Trophoblast cell (in vitro differentiated cells and primary cell): ENCODE data around the gene WNT6.

Experiments used
- DNase-seq, 2 donors: peaks; one replicate each; pipeline ENCODE4 v3.0.0-alpha.2; 2016
- H2AFZ ChIP-seq: 2 replicates; pipeline ENCODE4 v1.6.1; 2013; ENCODE audit warnings: low read length, moderate library complexity, mild to moderate bottlenecking; ENCODE audit not compliant: insufficient read depth, poor library complexity
- H2AK5ac ChIP-seq: 2 replicates; pipeline ENCODE4 v1.6.1; 2013; ENCODE audit warnings: mild to moderate bottlenecking, low read length
- H2BK120ac ChIP-seq: 2 replicates; pipeline ENCODE4 v1.6.1; 2013; ENCODE audit warnings: low read length, mild to moderate bottlenecking, moderate library complexity; ENCODE audit not compliant: insufficient read depth, poor library complexity
- H2BK12ac ChIP-seq: 2 replicates; pipeline ENCODE4 v1.6.1; 2013; ENCODE audit warnings: mild to moderate bottlenecking, low read length, moderate library complexity
- H2BK5ac ChIP-seq: 2 replicates; pipeline ENCODE4 v1.6.1; 2013; ENCODE audit warnings: low read length, low read depth, moderate library complexity, mild to moderate bottlenecking; ENCODE audit not compliant: poor library complexity
- H3K14ac ChIP-seq: 2 replicates; pipeline ENCODE4 v1.6.1; 2013; ENCODE audit warnings: mild to moderate bottlenecking, low read length
- H3K18ac ChIP-seq: 2 replicates; pipeline ENCODE4 v1.6.1; 2013; ENCODE audit warnings: mild to moderate bottlenecking, low read length
- H3K23ac ChIP-seq: 2 replicates; pipeline ENCODE4 v1.6.1; 2013; ENCODE audit warnings: low read length
- H3K27ac ChIP-seq: 2 replicates; pipeline ENCODE4 v1.5.1; 2013; ENCODE audit warnings: low read depth, mild to moderate bottlenecking, inconsistent platforms, low read length, moderate library complexity
- H3K27me3 ChIP-seq: 2 replicates; pipeline ENCODE4 v1.6.1; 2013; ENCODE audit warnings: inconsistent platforms, mild to moderate bottlenecking, low read length, moderate library complexity; ENCODE audit not compliant: insufficient read depth
- H3K36me3 ChIP-seq, 2 experiments: 1 replicate in 1 of 2; 2 replicates in 1 of 2; pipeline ENCODE4 v1.6.1; 2013; ENCODE audit warnings: low read length in 2 of 2, mild to moderate bottlenecking in 2 of 2, moderate library complexity in 1 of 2; ENCODE audit not compliant: insufficient read depth in 2 of 2, control insufficient read depth in 1 of 2
- H3K4ac ChIP-seq: 2 replicates; pipeline ENCODE4 v1.6.1; 2013; ENCODE audit warnings: low read depth, mild to moderate bottlenecking, low read length, moderate library complexity
- H3K4me1 ChIP-seq, 2 experiments: 1 replicate in 1 of 2; 2 replicates in 1 of 2; pipeline ENCODE4 v1.6.1; 2013; ENCODE audit warnings: low read length in 2 of 2, mild to moderate bottlenecking in 2 of 2, moderate library complexity in 1 of 2; ENCODE audit not compliant: insufficient read depth in 2 of 2, control insufficient read depth in 1 of 2
- H3K4me2 ChIP-seq: 2 replicates; pipeline ENCODE4 v1.6.1; 2013; ENCODE audit warnings: inconsistent platforms, mild to moderate bottlenecking, low read length, moderate library complexity
- H3K4me3 ChIP-seq: 2 replicates; pipeline ENCODE4 v1.5.1; 2013; ENCODE audit warnings: mild to moderate bottlenecking, low read depth, low read length, inconsistent platforms
- H3K79me1 ChIP-seq: one replicate; pipeline ENCODE4 v1.6.1; 2013; ENCODE audit warnings: low read length
- H3K79me2 ChIP-seq: 2 replicates; pipeline ENCODE4 v1.6.1; 2013; ENCODE audit warnings: low read length, mild to moderate bottlenecking; ENCODE audit not compliant: control insufficient read depth, insufficient read depth, poor library complexity
- H3K9ac ChIP-seq: 2 replicates; pipeline ENCODE4 v1.6.1; 2013; ENCODE audit warnings: mild to moderate bottlenecking, low read length
- H3K9me3 ChIP-seq: 2 replicates; pipeline ENCODE4 v1.6.1; 2013; ENCODE audit warnings: low read depth, mild to moderate bottlenecking, control low read depth, inconsistent platforms, low read length; ENCODE audit not compliant: insufficient read depth
- H4K12ac ChIP-seq: 2 replicates; pipeline ENCODE4 v1.6.1; 2013; ENCODE audit warnings: low read depth, mild to moderate bottlenecking, low read length, moderate library complexity
- H4K8ac ChIP-seq: 2 replicates; pipeline ENCODE4 v1.6.1; 2013; ENCODE audit warnings: low read depth, mild to moderate bottlenecking, low read length, moderate library complexity
- H4K91ac ChIP-seq: one replicate; pipeline ENCODE4 v1.6.1; 2013; ENCODE audit warnings: low read depth, mild to moderate bottlenecking, low read length, moderate library complexity
- WGBS: extraction: QIAGEN DNeasy Blood & Tissue Kit; methylation state at CpG from one replicate; pipeline ENCODE4 v1.1.7; 2013; ENCODE audit warnings: missing lambda C conversion rate; ENCODE audit not compliant: insufficient read length, insufficient coverage; ENCODE audit errors: extremely low coverage; 5-methylcytosine and 5-hydroxymethylcytosine counted together

The WNT6 gene

GRCh38 chr2:218850796-218851195 lies 8.8 kb upstream of the WNT6 start:
- no peak overlapping the region for H3K14ac ChIP-seq

GRCh38 chr2:218851286-218851685 lies 8.3 kb upstream of the WNT6 start:
- H2AK5ac ChIP-seq, result no peak overlapping the region
- no CpG with 5 or more reads among the region's 3 CpGs for WGBS
- H3K23ac ChIP-seq, result no peak overlapping the region

More at GRCh38 chr2:218850796-218851195, 8.8 kb upstream of the WNT6 start:
- DNase-seq, result no peak
- Histone ChIP-seq H3K27me3 (no peaks in the 10 kb centered on the region), H2BK12ac (no peak overlapping the region), H3K27ac (no peak overlapping the region), H3K4ac (no peak overlapping the region), H3K23ac (no peak overlapping the region), H4K8ac (no peak overlapping the region), H2AK5ac (no peak overlapping the region), H4K91ac (no peak overlapping the region), H3K79me2 (no peaks in the 10 kb centered on the region), H2BK5ac (no peak overlapping the region), H3K18ac (no peak overlapping the region), H2AFZ (no peak overlapping the region), H4K12ac (no peak overlapping the region), H2BK120ac (no peak overlapping the region), H3K36me3 (no peaks in the 10 kb centered on the region), H3K4me2 (no peak overlapping the region), H3K79me1 (peaks cover 9% of the 10 kb centered on the region), H3K4me3 (no peak overlapping the region), H3K9ac (no peak overlapping the region), H3K9me3 (no peaks in the 10 kb centered on the region), H3K4me1 (peaks cover 21 to 23% of the 10 kb centered on the region in 2 experiments)
- WGBS, result no CpG with 5 or more reads among the region's 2 CpGs

GRCh38 chr2:218852911-218853667 lies 6.5 kb upstream of the WNT6 start:
- no peak overlapping the region for H2BK5ac ChIP-seq
- H3K4me2 ChIP-seq, result peak overlapping the region; percentile 32
- H3K36me3 ChIP-seq, result no peaks in the 10 kb centered on the region
- no peak overlapping the region for H3K4me3 ChIP-seq
- H3K4ac ChIP-seq, result no peak overlapping the region
- H3K27me3 ChIP-seq, result no peaks in the 10 kb centered on the region
- DNase-seq, result peak; percentile 37 to 71
- H3K9me3 ChIP-seq, result no peaks in the 10 kb centered on the region
- no peak overlapping the region for H3K23ac ChIP-seq
- no CpG with 5 or more reads among the region's 16 CpGs for WGBS
- peaks cover 41 to 45% of the 10 kb centered on the region in 2 experiments for H3K4me1 ChIP-seq
- H3K79me2 ChIP-seq, result no peaks in the 10 kb centered on the region
- H2BK12ac ChIP-seq, result peak overlapping the region; percentile 9
- H3K79me1 ChIP-seq, result peaks cover 12% of the 10 kb centered on the region
- H2AK5ac ChIP-seq, result no peak overlapping the region
- peak overlapping the region; percentile 55 for H2BK120ac ChIP-seq
- no peak overlapping the region for H4K8ac ChIP-seq
- H2AFZ ChIP-seq, result no peak overlapping the region
- H4K12ac ChIP-seq, result no peak overlapping the region
- H3K27ac ChIP-seq, result peak overlapping the region; percentile 12
- peak overlapping the region; percentile 75 for H4K91ac ChIP-seq
- peak overlapping the region; percentile 54 for H3K14ac ChIP-seq
- no peak overlapping the region for H3K9ac ChIP-seq
- no peak overlapping the region for H3K18ac ChIP-seq

More at GRCh38 chr2:218851286-218851685, 8.3 kb upstream of the WNT6 start:
- H3K9me3 ChIP-seq, result no peaks in the 10 kb centered on the region
- no peak overlapping the region for H3K9ac ChIP-seq
- H4K8ac ChIP-seq, result no peak overlapping the region
- H2BK120ac ChIP-seq, result no peak overlapping the region
- no peak overlapping the region for H4K91ac ChIP-seq
- no peak overlapping the region for H3K27ac ChIP-seq
- H3K18ac ChIP-seq, result no peak overlapping the region
- H3K27me3 ChIP-seq, result no peaks in the 10 kb centered on the region
- no peak overlapping the region for H3K4me2 ChIP-seq
- H3K4me1 ChIP-seq, result peaks cover 25 to 28% of the 10 kb centered on the region in 2 experiments
- no peak overlapping the region for H3K4me3 ChIP-seq
- no peaks in the 10 kb centered on the region for H3K79me2 ChIP-seq
- no peak for DNase-seq
- H3K4ac ChIP-seq, result no peak overlapping the region
- no peaks in the 10 kb centered on the region for H3K36me3 ChIP-seq
- H3K79me1 ChIP-seq, result peaks cover 12% of the 10 kb centered on the region
- H2BK5ac ChIP-seq, result no peak overlapping the region
- H3K14ac ChIP-seq, result no peak overlapping the region
- H2AFZ ChIP-seq, result no peak overlapping the region
- no peak overlapping the region for H4K12ac ChIP-seq
- H2BK12ac ChIP-seq, result no peak overlapping the region

- Histone ChIP-seq H2AK5ac (no peak overlapping the region), H3K27ac (no peak overlapping the region), H3K9ac (no peak overlapping the region), H3K9me3 (no peaks in the 10 kb centered on the region), H3K36me3 (no peaks in the 10 kb centered on the region), H3K4me3 (no peak overlapping the region), H3K4me1 (peaks cover 48 to 52% of the 10 kb centered on the region in 2 experiments), H2BK5ac (no peak overlapping the region), H3K79me2 (no peaks in the 10 kb centered on the region), H3K4ac (no peak overlapping the region), H4K91ac (peak overlapping the region; percentile 45), H4K8ac (no peak overlapping the region), H3K23ac (no peak overlapping the region), H3K14ac (no peak overlapping the region), H2BK12ac (no peak overlapping the region), H4K12ac (no peak overlapping the region), H3K18ac (peak overlapping the region; percentile 20), H3K4me2 (peak overlapping the region; percentile 26), H2AFZ (no peak overlapping the region), H2BK120ac (no peak overlapping the region), H3K79me1 (peaks cover 12% of the 10 kb centered on the region), H3K27me3 (no peaks in the 10 kb centered on the region)
- no peak for DNase-seq
- no CpG with 5 or more reads among the region's 5 CpGs for WGBS
Observed at GRCh38 chr2:218853766-218854165, 5.8 kb upstream of the WNT6 start.
